Measurements from ENCODE around the gene RAB8B. TPM values are rescaled to one million over a fixed set of nuclear protein-coding genes. Genes with fewer than 3 reads are reported as not detected.
"Not testable (repeated sequence)": the region's sequence is repeated elsewhere in the genome, so short reads cannot be mapped to it uniquely, and the experiment has no call there.

Gene RAB8B
- total RNA-seq, 2 experiments from 2014 or later = 231 to 239 TPM

GRCh38 chr15:63192619-63193206 lies 3.3 kb downstream of the RAB8B start:
- no peaks in the 10 kb centered on the region for H3K27me3 Mint-ChIP-seq
- H3K4me1 Mint-ChIP-seq = peaks cover 67% of the 10 kb centered on the region
- no peaks in the 10 kb centered on the region for H3K9me3 Mint-ChIP-seq
- H3K36me3 Mint-ChIP-seq = peaks cover 54% of the 10 kb centered on the region
- H3K4me3 Mint-ChIP-seq = peak overlapping the region; percentile 99
- peak overlapping the region; percentile 97 for H3K27ac Mint-ChIP-seq
- DNase-seq = no peak

GRCh38 chr15:63194302-63194701 lies 4.9 kb downstream of the RAB8B start:
- no peaks in the 10 kb centered on the region for H3K27me3 Mint-ChIP-seq
- peak overlapping the region; percentile 99 for H3K4me3 Mint-ChIP-seq
- peaks cover 68% of the 10 kb centered on the region for H3K36me3 Mint-ChIP-seq
- peak overlapping the region; percentile 97 for H3K27ac Mint-ChIP-seq
- peaks cover 67% of the 10 kb centered on the region for H3K4me1 Mint-ChIP-seq
- DNase-seq = no peak
- no peaks in the 10 kb centered on the region for H3K9me3 Mint-ChIP-seq

- DNase-seq = no peak
- Mint-ChIP-seq H3K4me1 (peaks cover 73% of the 10 kb centered on the region), H3K27me3 (no peaks in the 10 kb centered on the region), H3K36me3 (peaks cover 73% of the 10 kb centered on the region), H3K27ac (peak overlapping the region; percentile 80), H3K4me3 (peak overlapping the region; percentile 63), H3K9me3 (no peaks in the 10 kb centered on the region)
Measured at GRCh38 chr15:63194880-63195568, 5.6 kb downstream of the RAB8B start.

GRCh38 chr15:63195569-63196015 lies 6.2 kb downstream of the RAB8B start:
- Mint-ChIP-seq H3K27me3 (no peaks in the 10 kb centered on the region), H3K36me3 (peaks cover 73% of the 10 kb centered on the region), H3K9me3 (no peaks in the 10 kb centered on the region), H3K4me1 (peaks cover 79% of the 10 kb centered on the region), H3K4me3 (peak overlapping the region; percentile 63), H3K27ac (peak overlapping the region; percentile 80)
- DNase-seq = no peak

GRCh38 chr15:63196842-63197241 lies 7.4 kb downstream of the RAB8B start:
- Mint-ChIP-seq H3K27ac (peak overlapping the region; percentile 52), H3K9me3 (peaks cover 2% of the 10 kb centered on the region), H3K4me1 (peaks cover 87% of the 10 kb centered on the region), H3K4me3 (no peak overlapping the region), H3K36me3 (peaks cover 74% of the 10 kb centered on the region), H3K27me3 (no peaks in the 10 kb centered on the region)
- no peak for DNase-seq

- Mint-ChIP-seq H3K4me3 (no peak overlapping the region), H3K9me3 (peaks cover 2% of the 10 kb centered on the region), H3K36me3 (peaks cover 76% of the 10 kb centered on the region)
Measured at GRCh38 chr15:63197626-63198025, 8.2 kb downstream of the RAB8B start.

GRCh38 chr15:63198371-63199250 lies 9.2 kb downstream of the RAB8B start:
- H3K4me3 Mint-ChIP-seq = peak overlapping the region; percentile 8
- no peaks in the 10 kb centered on the region for H3K27me3 Mint-ChIP-seq
- H3K4me1 Mint-ChIP-seq = peaks cover 90% of the 10 kb centered on the region
- H3K9me3 Mint-ChIP-seq = peaks cover 2% of the 10 kb centered on the region
- H3K27ac Mint-ChIP-seq = peak overlapping the region; percentile 76
- peaks cover 73% of the 10 kb centered on the region for H3K36me3 Mint-ChIP-seq
- DNase-seq = no peak

More at GRCh38 chr15:63197626-63198025, 8.2 kb downstream of the RAB8B start:
- DNase-seq = no peak
- peaks cover 88% of the 10 kb centered on the region for H3K4me1 Mint-ChIP-seq
- H3K27me3 Mint-ChIP-seq = no peaks in the 10 kb centered on the region
- H3K27ac Mint-ChIP-seq = peak overlapping the region; percentile 61

GRCh38 chr15:63200464-63201249 lies 11.3 kb downstream of the RAB8B start:
- peaks cover 69% of the 10 kb centered on the region for H3K36me3 Mint-ChIP-seq

GRCh38 chr15:63202861-63203260 lies 13.5 kb downstream of the RAB8B start:
- H3K36me3 Mint-ChIP-seq = peaks cover 78% of the 10 kb centered on the region
- H3K27ac Mint-ChIP-seq = peak overlapping the region; percentile 69
- H3K4me1 Mint-ChIP-seq = peaks cover 90% of the 10 kb centered on the region
- H3K4me3 Mint-ChIP-seq = peak overlapping the region; percentile 15
- no peak for DNase-seq
- H3K9me3 Mint-ChIP-seq = peaks cover 5% of the 10 kb centered on the region
- H3K27me3 Mint-ChIP-seq = no peaks in the 10 kb centered on the region

More at GRCh38 chr15:63200464-63201249, 11.3 kb downstream of the RAB8B start:
- Mint-ChIP-seq H3K4me3 (peak overlapping the region; percentile 43), H3K9me3 (peaks cover 2% of the 10 kb centered on the region), H3K4me1 (peaks cover 88% of the 10 kb centered on the region), H3K27ac (peak overlapping the region; percentile 80), H3K27me3 (no peaks in the 10 kb centered on the region)
- DNase-seq = no peak

GRCh38 chr15:63203451-63204090 lies 14.2 kb downstream of the RAB8B start:
- H3K27ac Mint-ChIP-seq = peak overlapping the region; percentile 78
- DNase-seq = peak; percentile 57
- peaks cover 78% of the 10 kb centered on the region for H3K36me3 Mint-ChIP-seq
- H3K4me3 Mint-ChIP-seq = peak overlapping the region; percentile 24
- H3K27me3 Mint-ChIP-seq = no peaks in the 10 kb centered on the region
- peaks cover 5% of the 10 kb centered on the region for H3K9me3 Mint-ChIP-seq
- peaks cover 90% of the 10 kb centered on the region for H3K4me1 Mint-ChIP-seq

GRCh38 chr15:63206079-63206478 lies 16.7 kb downstream of the RAB8B start:
- H3K4me1 Mint-ChIP-seq = peaks cover 85% of the 10 kb centered on the region
- no peak overlapping the region for H3K4me3 Mint-ChIP-seq
- H3K27ac Mint-ChIP-seq = peak overlapping the region; percentile 59
- H3K36me3 Mint-ChIP-seq = peaks cover 68% of the 10 kb centered on the region
- peaks cover 4% of the 10 kb centered on the region for H3K9me3 Mint-ChIP-seq
- no peaks in the 10 kb centered on the region for H3K27me3 Mint-ChIP-seq
- DNase-seq = no peak

GRCh38 chr15:63208824-63209223 lies 19.4 kb downstream of the RAB8B start:
- H3K27me3 Mint-ChIP-seq, H3K9me3 Mint-ChIP-seq, DNase-seq: not testable (repeated sequence)
- peaks cover 64% of the 10 kb centered on the region for H3K36me3 Mint-ChIP-seq
- H3K4me3 Mint-ChIP-seq = peak overlapping the region; percentile 5
- H3K4me1 Mint-ChIP-seq = peaks cover 86% of the 10 kb centered on the region
- H3K27ac Mint-ChIP-seq = peak overlapping the region; percentile 70

GRCh38 chr15:63210151-63211091 lies 21.0 kb downstream of the RAB8B start:
- H3K4me1 Mint-ChIP-seq = peaks cover 86% of the 10 kb centered on the region
- DNase-seq = no peak
- peaks cover 69% of the 10 kb centered on the region for H3K36me3 Mint-ChIP-seq
- peak overlapping the region; percentile 79 for H3K4me3 Mint-ChIP-seq
- peak overlapping the region; percentile 100 for H3K27ac Mint-ChIP-seq
- no peaks in the 10 kb centered on the region for H3K27me3 Mint-ChIP-seq
- peaks cover 3% of the 10 kb centered on the region for H3K9me3 Mint-ChIP-seq
